Lung (tissue), 12 donors: ENCODE data around the gene MSH6. TPM values are rescaled to one million over a fixed set of nuclear protein-coding genes. Genes with fewer than 3 reads are reported as not detected.

Experiments
- ATAC-seq: fragments of 200-7000 bp; cut with Tn5 transposase; one replicate; pipeline ENCODE4 v1.9.1; 2020; ENCODE audit warnings: moderate number of reproducible peaks; ENCODE audit not compliant: insufficient read depth, low FRiP score
- DNase-seq, 3 donors: peaks; one replicate each; pipeline ENCODE4 v3.0.0-alpha.2; 2013 to 2017
- H3K27ac ChIP-seq, 2 donors: one replicate each; pipeline ENCODE4 v1.5.1; 2013; ENCODE audit warnings: mild to moderate bottlenecking in 2 of 2, moderate library complexity in 2 of 2, control low read depth in 1 of 2, inconsistent platforms in 1 of 2, low read depth in 1 of 2, low read length in 1 of 2
- H3K27me3 ChIP-seq, 3 donors: one replicate each; pipeline ENCODE4 v1.5.1; 2013; ENCODE audit warnings: low read length in 2 of 3; ENCODE audit not compliant: control insufficient read depth in 3 of 3, insufficient read depth in 3 of 3
- H3K36me3 ChIP-seq, 4 donors: one replicate each; pipeline ENCODE4 v1.5.1; 2013; ENCODE audit warnings: low read length in 4 of 4, mild to moderate bottlenecking in 1 of 4, moderate library complexity in 1 of 4; ENCODE audit not compliant: control insufficient read depth in 4 of 4, insufficient read depth in 4 of 4
- H3K4me1 ChIP-seq, 5 donors: one replicate each; pipeline ENCODE4 v1.5.1; 2013; ENCODE audit warnings: low read length in 5 of 5, mild to moderate bottlenecking in 2 of 5, moderate library complexity in 1 of 5; ENCODE audit not compliant: control insufficient read depth in 5 of 5, insufficient read depth in 5 of 5
- H3K4me3 ChIP-seq: one replicate; pipeline ENCODE4 v1.5.1; 2013; ENCODE audit warnings: mild to moderate bottlenecking, control low read depth, moderate library complexity
- H3K9ac ChIP-seq, 2 donors: one replicate each; pipeline ENCODE4 v1.5.1; 2013; ENCODE audit warnings: low read length in 2 of 2, control low read depth in 1 of 2; ENCODE audit not compliant: insufficient read depth in 1 of 2
- H3K9me3 ChIP-seq, 4 donors: one replicate each; pipeline ENCODE4 v1.5.1; 2013; ENCODE audit warnings: low read length in 3 of 4, mild to moderate bottlenecking in 1 of 4, moderate library complexity in 1 of 4; ENCODE audit not compliant: control insufficient read depth in 4 of 4, insufficient read depth in 3 of 4
- WGBS, 2 donors: extraction: QIAGEN DNeasy Blood & Tissue Kit; methylation state at CpG; one replicate each; pipeline ENCODE4 v1.1.7; 2013; 5-methylcytosine and 5-hydroxymethylcytosine counted together
- polyA plus RNA-seq, 2 donors: library from polyadenylated mRNA; stranded (reverse); fragments of 200-250 nt; gene quantifications; one replicate each; pipeline ENCODE4 v1.2.1, GENCODE V29; 2013
- total RNA-seq, 2 donors: library from RNA; depleted of rRNA in 1 of 2; stranded (reverse); fragments of >200 nt in 1 of 2; gene quantifications; one replicate each; pipeline ENCODE4 v1.2.1, GENCODE V29; 2014 to 2021
- TF ChIP-seq, protein P1 (sequence below): IDR thresholded peaks from 2 replicates; pipeline ENCODE4 v1.5.1; 2012; ENCODE audit warnings: mild to moderate bottlenecking; ENCODE audit errors: control extremely low read depth, extremely low read depth
- donor health status: control.
- donor health status: control.
- donor health status: Bipolar disorder and iron deficiency.
- donor health status: healthy.
- donor health status: DM: yes; HTN: yes; CAD: no.

The MSH6 gene
- total and polyA plus RNA-seq, 4 donors = 8.8 to 59.5 (median 27.2) TPM

GRCh38 chr2:47735912-47736311, 47.0 kb upstream of the MSH6 start:
- no peaks in the 10 kb centered on the region for H3K36me3 ChIP-seq
- no peak for DNase-seq
- WGBS, 2 donors = 96% methylated on average over 3 of the region's 3 CpGs
- TF ChIP-seq, protein P1, sequence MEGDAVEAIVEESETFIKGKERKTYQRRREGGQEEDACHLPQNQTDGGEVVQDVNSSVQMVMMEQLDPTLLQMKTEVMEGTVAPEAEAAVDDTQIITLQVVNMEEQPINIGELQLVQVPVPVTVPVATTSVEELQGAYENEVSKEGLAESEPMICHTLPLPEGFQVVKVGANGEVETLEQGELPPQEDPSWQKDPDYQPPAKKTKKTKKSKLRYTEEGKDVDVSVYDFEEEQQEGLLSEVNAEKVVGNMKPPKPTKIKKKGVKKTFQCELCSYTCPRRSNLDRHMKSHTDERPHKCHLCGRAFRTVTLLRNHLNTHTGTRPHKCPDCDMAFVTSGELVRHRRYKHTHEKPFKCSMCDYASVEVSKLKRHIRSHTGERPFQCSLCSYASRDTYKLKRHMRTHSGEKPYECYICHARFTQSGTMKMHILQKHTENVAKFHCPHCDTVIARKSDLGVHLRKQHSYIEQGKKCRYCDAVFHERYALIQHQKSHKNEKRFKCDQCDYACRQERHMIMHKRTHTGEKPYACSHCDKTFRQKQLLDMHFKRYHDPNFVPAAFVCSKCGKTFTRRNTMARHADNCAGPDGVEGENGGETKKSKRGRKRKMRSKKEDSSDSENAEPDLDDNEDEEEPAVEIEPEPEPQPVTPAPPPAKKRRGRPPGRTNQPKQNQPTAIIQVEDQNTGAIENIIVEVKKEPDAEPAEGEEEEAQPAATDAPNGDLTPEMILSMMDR = no peak
- no peaks in the 10 kb centered on the region for H3K27me3 ChIP-seq
- H3K4me3 ChIP-seq = no peak overlapping the region
- H3K9ac ChIP-seq = no peak overlapping the region
- no peak for ATAC-seq
- H3K27ac ChIP-seq = no peak overlapping the region
- no peaks in the 10 kb centered on the region for H3K4me1 ChIP-seq
- H3K9me3 ChIP-seq = no peaks in the 10 kb centered on the region

DNA sequence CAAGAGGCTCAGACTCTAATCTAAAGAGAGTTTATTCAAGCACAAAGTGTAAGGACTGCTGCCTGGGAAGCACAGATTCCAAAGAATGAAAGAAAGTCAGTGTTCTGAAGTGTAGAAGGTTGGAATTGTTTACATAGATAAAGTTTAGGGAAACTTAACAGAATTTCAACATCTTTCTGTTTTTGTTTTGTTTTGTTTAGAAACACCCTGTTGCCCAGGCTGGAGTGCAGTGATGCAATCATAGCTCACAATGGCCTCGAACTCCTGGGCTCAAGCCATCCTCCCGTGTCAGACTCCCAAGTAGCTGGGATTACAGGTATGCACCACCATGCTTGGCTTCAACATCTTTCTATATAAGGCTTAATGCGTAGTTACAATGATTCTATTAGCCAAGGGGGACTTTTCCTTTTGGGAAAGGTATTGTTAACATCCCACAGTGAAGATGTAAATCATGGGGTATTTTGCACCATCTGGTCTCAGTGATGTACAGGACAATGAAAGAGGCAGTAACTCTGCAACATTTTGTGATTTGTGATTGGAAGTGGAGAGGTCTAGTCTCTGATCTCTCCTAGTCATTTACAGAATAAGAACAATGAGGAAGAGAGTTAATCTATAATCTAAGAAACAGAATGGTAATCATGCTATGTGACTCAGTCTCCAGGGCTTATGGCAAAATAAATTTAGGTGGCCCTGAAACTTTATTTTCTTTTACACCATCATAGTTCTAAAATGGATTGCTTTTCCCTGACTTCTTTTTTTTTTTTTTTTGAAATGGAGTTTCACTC, 45.6 kb upstream of the MSH6 start:
- Histone ChIP-seq H3K9ac (no peak overlapping the region), H3K4me3 (no peak overlapping the region), H3K27me3 (peaks cover 0 to under 1% (median 0%) of the 10 kb centered on the region in 3 donors), H3K4me1 (no peaks in the 10 kb centered on the region), H3K27ac (no peak overlapping the region), H3K9me3 (no peaks in the 10 kb centered on the region), H3K36me3 (no peaks in the 10 kb centered on the region)
- 82% methylated on average over 3 of the region's 3 CpGs for WGBS, 2 donors
- no peak for ATAC-seq
- TF ChIP-seq, protein P1 = no peak
- peak in 2 of 3 donors; percentile 5 to 10 for DNase-seq

DNA sequence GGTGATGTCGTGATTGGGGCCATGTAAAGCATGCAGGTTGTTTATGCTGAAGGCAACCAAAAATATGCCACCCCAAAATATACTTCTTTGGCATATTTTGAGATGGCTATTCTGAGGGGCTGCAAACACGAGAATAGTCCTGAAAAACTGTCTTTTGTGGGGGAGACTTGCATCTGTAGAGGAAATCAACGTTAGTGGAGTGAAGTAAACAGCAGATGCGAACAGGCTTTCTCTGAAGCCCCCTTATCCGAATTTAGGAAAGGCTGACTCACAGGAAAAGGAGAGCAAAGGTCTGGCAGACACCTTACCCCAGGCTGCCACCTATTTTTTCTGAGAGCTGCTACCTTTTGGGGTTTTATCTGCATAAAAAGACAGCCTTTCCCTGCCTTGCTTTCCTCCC, 44.6 kb upstream of the MSH6 start:
- Histone ChIP-seq H3K27me3 (peaks cover 0 to 3% (median 0%) of the 10 kb centered on the region in 3 donors), H3K4me3 (no peak overlapping the region), H3K27ac (no peak overlapping the region), H3K9ac (no peak overlapping the region), H3K9me3 (no peaks in the 10 kb centered on the region), H3K4me1 (no peaks in the 10 kb centered on the region), H3K36me3 (no peaks in the 10 kb centered on the region)
- whole genome bisulfite sequencing, 2 donors = 68 to 72% methylated on average over 5 of the region's 5 CpGs
- TF ChIP-seq, protein P1 = no peak
- DNase-seq (no peak), ATAC-seq (no peak)

DNA sequence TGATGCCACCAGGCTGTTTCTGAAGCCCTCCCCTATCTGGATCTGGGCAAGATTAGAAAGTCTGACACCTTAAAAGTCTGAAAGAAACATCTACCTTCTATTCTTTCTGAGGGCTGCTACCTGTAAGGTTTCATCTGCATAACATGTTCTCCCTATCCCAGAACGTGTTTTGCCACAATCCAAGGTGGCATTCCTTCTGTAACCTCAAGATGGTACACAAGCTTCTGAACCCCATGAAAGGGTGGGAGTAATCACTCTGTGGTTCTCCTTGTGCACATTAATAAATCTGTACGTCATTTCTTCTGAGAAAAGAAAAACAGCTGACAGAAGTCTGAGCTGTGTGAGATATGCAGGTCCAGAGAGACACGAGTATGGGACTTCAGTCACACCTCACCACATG, 41.8 kb upstream of the MSH6 start:
- H3K4me1 ChIP-seq = no peaks in the 10 kb centered on the region
- no peak overlapping the region for H3K4me3 ChIP-seq
- H3K27ac ChIP-seq = no peak overlapping the region
- peak in 2 of 3 donors; percentile 13 to 55 for DNase-seq
- 68 to 80% methylated on average over 3 of the region's 3 CpGs for WGBS, 2 donors
- ATAC-seq = no peak
- peaks cover 0 to 3% (median 0%) of the 10 kb centered on the region in 4 donors for H3K9me3 ChIP-seq
- peaks cover 0 to 3% (median 0%) of the 10 kb centered on the region in 3 donors for H3K27me3 ChIP-seq
- H3K36me3 ChIP-seq = no peaks in the 10 kb centered on the region
- H3K9ac ChIP-seq = no peak overlapping the region
- TF ChIP-seq, protein P1 = no peak
